ENCODE data around the gene CCKAR.

Gene CCKAR

DNA sequence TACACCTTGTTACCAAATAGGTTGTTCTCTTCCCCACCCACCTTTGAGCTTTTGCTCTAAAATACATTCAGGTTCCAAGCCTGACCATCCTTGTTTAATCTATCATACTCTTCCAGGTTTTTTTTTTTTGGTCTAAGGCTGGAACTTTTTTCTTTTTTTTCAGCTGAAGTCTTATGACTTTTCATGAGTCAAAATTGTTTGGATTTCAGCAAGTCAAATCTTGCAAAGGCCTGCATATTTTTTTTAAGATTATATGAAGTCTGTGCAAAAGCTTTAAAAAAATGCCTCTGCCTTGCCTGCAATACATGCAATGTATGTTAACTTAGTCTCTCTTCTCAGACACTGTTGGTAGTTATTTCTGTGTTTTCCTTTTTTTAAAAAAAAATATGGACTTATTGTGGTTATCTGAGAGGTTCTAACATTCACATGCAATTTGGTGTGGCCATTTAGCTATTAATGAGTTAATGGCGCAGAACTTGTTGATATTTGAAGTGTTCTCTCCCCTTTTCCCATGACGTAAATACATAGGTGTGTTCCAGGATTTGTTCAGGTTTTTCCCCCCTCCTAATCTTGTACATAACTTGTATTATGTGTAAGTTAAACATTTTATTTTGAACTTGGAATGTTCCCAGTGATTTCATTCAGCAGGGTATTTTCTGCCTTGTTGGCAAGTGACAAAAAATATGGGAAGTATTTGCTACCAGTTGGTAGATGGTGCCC, 58.7 kb downstream of the CCKAR start:
- in situ Hi-C loops (cut with HindIII; ENCODE audit: low pct_ligation_motif_present, low pct_unique_long_range_greater_than_20kb, low sequenced_read_pairs): no loop called here
- no peak for DNase-seq
